C1 segment of cervical spinal cord (tissue), 14 donors: ENCODE measurements around the gene AP1S3.

Experiments used
- DNase-seq, 14 donors: peaks; one replicate each; lab custom pipeline; 2025; lab: John Stamatoyannopoulos, UW

Gene AP1S3

GRCh38 chr2:223724861-223725260, 112.5 kb downstream of the AP1S3 start:
- no peak for DNase-seq

- no peak for DNase-seq
These were observed 113.4 kb downstream of the AP1S3 start for GRCh38 chr2:223723954-223724411.

- DNase-seq = no peak
These were observed 115.2 kb downstream of the AP1S3 start for GRCh38 chr2:223722226-223722625.

- no peak for DNase-seq
These were observed 115.6 kb downstream of the AP1S3 start for GRCh38 chr2:223721746-223722145.

- DNase-seq = no peak
These were observed 117.0 kb downstream of the AP1S3 start for GRCh38 chr2:223720367-223720766.

- DNase-seq = no peak
These were observed 124.7 kb downstream of the AP1S3 start for GRCh38 chr2:223712642-223713041.

GRCh38 chr2:223711596-223712326, 125.6 kb downstream of the AP1S3 start:
- no peak for DNase-seq
